ENCODE measurements around the gene PARP12. TPM values are rescaled to one million over a fixed set of nuclear protein-coding genes. Genes with fewer than 3 reads are reported as not detected.

The PARP12 gene
- total and polyA plus RNA-seq, 2 of the 13 experiments (the other 11 are each of a cell fraction or from before 2014, with no cell fraction given): 15.5 to 35.2 TPM

GRCh38 chr7:140004672-140005071 is 58.1 kb downstream of the PARP12 start:
- Histone ChIP-seq H3K9me3 (ENCODE audit: low read length) (no peaks in the 10 kb centered on the region), H3K9ac (ENCODE audit: insufficient read depth, low read depth, low read length) (no peak overlapping the region), H3K27ac (ENCODE audit: extremely low read length, insufficient read depth, low read length) (no peak overlapping the region), H3K27me3 (ENCODE audit: control insufficient read depth in 1 of 2, insufficient read depth in 2 of 2, low read length in 2 of 2) (peaks cover 2 to 7% of the 10 kb centered on the region in 2 experiments; a peak in 3 of 5 replicates), H3K79me2 (ENCODE audit: insufficient read depth, low read length) (no peaks in the 10 kb centered on the region), H3K4me1 (ENCODE audit: insufficient read depth, low read length) (peaks cover 31% of the 10 kb centered on the region), H4K20me1 (ENCODE audit: insufficient read depth, low read length) (no peaks in the 10 kb centered on the region), H3K4me3 (replicated peaks in 1 of 3; ENCODE audit: insufficient read depth in 1 of 3, low read depth in 2 of 3, low read length in 3 of 3) (no peak overlapping the region), H2AFZ (ENCODE audit: low read length) (no peak overlapping the region), H3K4me2 (ENCODE audit: low read depth, low read length) (no peak overlapping the region), H3K36me3 (replicated peaks in 1 of 2; ENCODE audit: control insufficient read depth in 1 of 2, insufficient read depth in 2 of 2, low read length in 2 of 2) (no peaks in the 10 kb centered on the region)
- no peak for DNase-seq (ENCODE audit: low spot score)
- in situ Hi-C loops (cut with HindIII; ENCODE audit: extremely low pct_ligation_motif_present, low pct_unique_long_range_greater_than_20kb): loop anchor here (5.0 to 10.0 kb wide), 4 partner anchors 227 to 510 kb away; partner anchors contain the start of gene HIPK2
- intact Hi-C loops (cut with micrococcal nuclease; ENCODE audit: unreplicated experiment): loop anchor here (1.0 to 5.0 kb wide), 4 partner anchors 73 to 339 kb away; partner anchors contain the start of gene TBXAS1
- ChIA-PET POLR2A (no interaction called here), CTCF (ENCODE audit: low intra/inter-chr PET ratio, low total read pairs) (interaction anchor here (1.5 to 4.6 kb wide), 4 partner anchors 358 to 505 kb away, joined by 8 to 44 read pairs (median 12); no protein-coding TSS in a partner anchor)
- no peak for ATAC-seq
- no peak for FAIRE-seq
- no TSS peak for BruUV-seq (replicated peaks)
- no CpG with 5 or more reads among the region's 6 CpGs for WGBS (ENCODE audit: low lambda C conversion rate)
- TF ChIP-seq ZNF724P (CRISPR knock-in tag; IDR thresholded peaks at IDR 0.05; ENCODE audit: borderline replicate concordance) (no peak), MAF1 (CRISPR knock-in tag; IDR thresholded peaks at IDR 0.05; ENCODE audit: borderline replicate concordance) (no peak)

- in situ Hi-C loops (cut with HindIII; ENCODE audit: extremely low pct_ligation_motif_present, low pct_unique_long_range_greater_than_20kb): loop anchor here (5.0 to 10.0 kb wide), 4 partner anchors 227 to 509 kb away; partner anchors contain the start of gene HIPK2
- Histone ChIP-seq H3K4me2 (ENCODE audit: low read depth, low read length) (0 out of 2 replicates have a peak overlapping the region, but pooled peaks have one; percentile 14), H2AFZ (ENCODE audit: low read length) (no peak overlapping the region)
- TF ChIP-seq XRCC5 (optimal IDR thresholded peaks at IDR 0.05; ENCODE audit: low read length) (peak; percentile 27), ZNF780A (CRISPR knock-in tag; IDR thresholded peaks at IDR 0.05) (no peak), CTCF (CRISPR knock-in tag; IDR thresholded peaks at IDR 0.05) (peak; percentile 66), HMGXB4 (CRISPR knock-in tag; IDR thresholded peaks at IDR 0.05; ENCODE audit: borderline replicate concordance in 1 of 2, low read depth in 1 of 2) (0 out of 4 replicates have a peak, but pooled peaks of 1 of the 2 experiments have one; percentile 18), ZNF33B (CRISPR knock-in tag; IDR thresholded peaks at IDR 0.05) (no peak), ELF1 (CRISPR knock-in tag; IDR thresholded peaks at IDR 0.05) (no peak), SMC3 (IDR thresholded peaks at IDR 0.05; ENCODE audit: low read length) (peak; percentile 71), RCOR2 (CRISPR knock-in tag; IDR thresholded peaks at IDR 0.05) (no peak), GTF2F1 (IDR thresholded peaks at IDR 0.05; ENCODE audit: low read length) (no peak), ZNF430 (CRISPR knock-in tag; IDR thresholded peaks at IDR 0.05) (no peak), ZNF878 (CRISPR knock-in tag; IDR thresholded peaks at IDR 0.05) (no peak), SOX6 (IDR thresholded peaks at IDR 0.05) (no peak), SOX6 (CRISPR knock-in tag; IDR thresholded peaks at IDR 0.05) (peak; percentile 25; the same call in 1 of the 2 replicates), KDM2A (CRISPR knock-in tag; IDR thresholded peaks at IDR 0.05; ENCODE audit: borderline replicate concordance, low read depth) (no peak)
Measured at GRCh38 chr7:140003913-140004382, 58.8 kb downstream of the PARP12 start.

More at GRCh38 chr7:140003913-140004382, 58.8 kb downstream of the PARP12 start:
- peak; percentile 43 for DNase-seq (ENCODE audit: low spot score)
- BruUV-seq (replicated peaks): no TSS peak
- peak; percentile 65 for FAIRE-seq
- no peaks in the 10 kb centered on the region for H4K20me1 ChIP-seq (ENCODE audit: insufficient read depth, low read length)
- H3K27me3 ChIP-seq (ENCODE audit: control insufficient read depth in 1 of 2, insufficient read depth in 2 of 2, low read length in 2 of 2): peaks cover 2 to 4% of the 10 kb centered on the region in 2 experiments; a peak in 3 of 5 replicates
- peaks cover 31% of the 10 kb centered on the region for H3K4me1 ChIP-seq (ENCODE audit: insufficient read depth, low read length)
- intact Hi-C loops (cut with micrococcal nuclease; ENCODE audit: unreplicated experiment): loop anchor here (5.0 kb wide), 1 partner anchor 177 kb away; the partner anchor contains the start of gene TBXAS1
- ChIA-PET POLR2A (no interaction called here), CTCF (ENCODE audit: low intra/inter-chr PET ratio, low total read pairs) (interaction anchor here (1.5 to 4.6 kb wide), 4 partner anchors 358 to 504 kb away, joined by 8 to 44 read pairs (median 12); no protein-coding TSS in a partner anchor)
- H3K27ac ChIP-seq (ENCODE audit: extremely low read length, insufficient read depth, low read length): no peak overlapping the region
- WGBS (ENCODE audit: low lambda C conversion rate): 12% methylated on average over 9 of the region's 9 CpGs
- no peaks in the 10 kb centered on the region for H3K36me3 ChIP-seq (replicated peaks in 1 of 2; ENCODE audit: control insufficient read depth in 1 of 2, insufficient read depth in 2 of 2, low read length in 2 of 2)
- no peaks in the 10 kb centered on the region for H3K9me3 ChIP-seq (ENCODE audit: low read length)
- H3K9ac ChIP-seq (ENCODE audit: insufficient read depth, low read depth, low read length): no peak overlapping the region
- H3K79me2 ChIP-seq (ENCODE audit: insufficient read depth, low read length): no peaks in the 10 kb centered on the region
- no peak overlapping the region for H3K4me3 ChIP-seq (replicated peaks in 1 of 3; ENCODE audit: insufficient read depth in 1 of 3, low read depth in 2 of 3, low read length in 3 of 3)
- ATAC-seq: peak; percentile 48
